GM12878 (cell line): ENCODE results near the gene ELOF1. TPM values are rescaled to one million over a fixed set of nuclear protein-coding genes. Genes with fewer than 3 reads are reported as not detected.

Experiments used
- FOXK2 ChIP-seq: fragments of 450-650 bp; IDR thresholded peaks from 2 replicates; pipeline ENCODE4 v1.6.1; 2017; ENCODE audit warnings: mild to moderate bottlenecking, moderate library complexity
- GATAD2B ChIP-seq: fragments of 450-650 bp; conservative IDR thresholded peaks from 2 replicates; pipeline ENCODE4 v1.6.1; 2017; ENCODE audit warnings: low read depth, mild to moderate bottlenecking, moderate library complexity
- HDAC2 ChIP-seq: fragments of 200-600 bp; sonication (generic); IDR thresholded peaks from 2 replicates; pipeline ENCODE4 v1.6.1; 2017
- IKZF1 ChIP-seq: fragments of 450-650 bp; conservative IDR thresholded peaks from 2 replicates; pipeline ENCODE4 v1.6.1; 2017; ENCODE audit warnings: antibody characterized with exemption, mild to moderate bottlenecking
- KDM1A ChIP-seq: fragments of 200-600 bp; sonication (generic); IDR thresholded peaks from 2 replicates; pipeline ENCODE4 v1.6.1; 2016; ENCODE audit warnings: borderline replicate concordance
- MYC ChIP-seq: IDR thresholded peaks from 2 replicates; pipeline ENCODE4 v1.6.1; 2011; ENCODE audit warnings: mild to moderate bottlenecking, low read length, moderate library complexity, inconsistent platforms; ENCODE audit not compliant: insufficient read depth, insufficient replicate concordance, insufficient read length, severe bottlenecking
- NBN ChIP-seq: fragments of 450-650 bp; IDR thresholded peaks from 2 replicates; pipeline ENCODE4 v1.6.1; 2016
- NFIC ChIP-seq: IDR thresholded peaks from 2 replicates; pipeline ENCODE4 v1.6.1; 2012; ENCODE audit warnings: low read depth, mild to moderate bottlenecking, inconsistent platforms, low read length, moderate library complexity
- NR2F1 ChIP-seq: fragments of 450-650 bp; conservative IDR thresholded peaks from 2 replicates; pipeline ENCODE4 v1.6.1; 2017; ENCODE audit warnings: mild to moderate bottlenecking
- POU2F2 ChIP-seq: IDR thresholded peaks from 3 replicates; pipeline ENCODE4 v1.6.1; 2011; ENCODE audit warnings: low read depth, mild to moderate bottlenecking, low read length, borderline replicate concordance
- RAD21 ChIP-seq: IDR thresholded peaks from 2 replicates; pipeline ENCODE4 v1.6.1; 2011; ENCODE audit warnings: mild to moderate bottlenecking, low read depth, low read length, moderate library complexity; ENCODE audit not compliant: insufficient read depth
- RFX5 ChIP-seq: IDR thresholded peaks from 2 replicates; pipeline ENCODE4 v1.6.1; 2011; ENCODE audit warnings: low read depth, low read length, improper control_type of control experiment
- TBL1XR1 ChIP-seq: IDR thresholded peaks from 2 replicates; pipeline ENCODE4 v1.6.1; 2012; ENCODE audit warnings: low read depth, low read length, improper control_type of control experiment
- ZSCAN29 ChIP-seq: fragments of 450-650 bp; IDR thresholded peaks from 2 replicates; pipeline ENCODE4 v1.6.1; 2017; ENCODE audit warnings: mild to moderate bottlenecking, moderate library complexity
- polyA plus RNA-seq, 11 experiments: library from polyadenylated mRNA; depleted of rRNA in 4 of 11; unstranded in 6 of 11; stranded (reverse) in 5 of 11; fragments of >200 nt; fragmentation: Nextera tagmentation in 4 of 11; fragmentation: Illumina TruSeq in 1 of 11; extraction: Ambion mirVana in 4 of 11; extraction: Trizol in 1 of 11; gene quantifications; 1 replicate in 1 of 11; 2 replicates in 10 of 11; pipeline versions ENCODE4 v1.2.1 to v1.2.3, GENCODE V29; 2011 to 2016; ENCODE audit warnings: inconsistent platforms in 2 of 11, missing spikeins in 2 of 11, low read depth in 1 of 11
- total RNA-seq, 4 experiments: library from RNA; depleted of rRNA in 3 of 4; stranded (reverse); fragments of >200 nt in 3 of 4; fragmentation: Illumina TruSeq in 1 of 4; extraction: Trizol in 1 of 4; gene quantifications; 2 replicates each; pipeline versions ENCODE4 v1.2.1 to v1.2.3, GENCODE V29; 2013 to 2021
- TF ChIP-seq, protein P1 (sequence below): IDR thresholded peaks from 2 replicates; pipeline ENCODE4 v1.6.1; 2012; ENCODE audit warnings: improper control_type of control experiment, low read depth, low read length; ENCODE audit not compliant: insufficient replicate concordance
- TF ChIP-seq, protein P2 (sequence below): fragments of 450-650 bp; IDR thresholded peaks from 2 replicates; pipeline ENCODE4 v1.6.1; 2017; ENCODE audit warnings: low read depth, mild to moderate bottlenecking, moderate library complexity

Gene ELOF1
- total and polyA plus RNA-seq, 10 of the 15 experiments (the other 5 are each of a cell fraction or from before 2014, with no cell fraction given) = 11.7 to 124 (median 92.9) TPM

DNA sequence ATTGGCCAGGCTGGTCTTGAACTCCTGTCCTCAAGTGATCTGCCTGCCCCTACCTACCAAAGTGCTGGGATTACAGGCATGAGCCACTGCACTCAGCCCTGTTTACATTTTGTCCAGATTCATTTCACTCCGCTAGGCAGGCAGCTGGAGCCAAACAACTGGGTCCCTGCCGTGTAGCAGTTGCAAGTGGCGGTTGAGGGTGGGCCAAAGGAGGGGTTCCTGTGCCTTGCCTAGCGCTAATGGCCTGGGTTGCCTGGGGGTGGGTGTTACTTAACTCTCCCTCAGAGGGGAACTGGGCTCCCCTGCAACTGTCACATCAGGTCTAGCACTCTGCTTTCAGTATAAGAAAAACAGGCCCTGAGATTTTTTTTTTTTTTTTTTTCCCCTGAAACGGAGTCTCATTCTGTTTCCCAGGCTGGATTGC, 11.0 kb upstream of the ELOF1 start (continued):
- no peak for TF ChIP-seq HDAC2
- TF ChIP-seq ZSCAN29 = no peak
- no peak for TF ChIP-seq NFIC
- peak; percentile 76; the same call in 1 of the 2 replicates for TF ChIP-seq FOXK2
- no peak for TF ChIP-seq RFX5
- peak; percentile 56; the same call in 1 of the 2 replicates for TF ChIP-seq NR2F1
- no peak for TF ChIP-seq NBN
- TF ChIP-seq GATAD2B = peak; percentile 46; the same call in 1 of the 2 replicates
- TF ChIP-seq IKZF1 = peak; percentile 60
- TF ChIP-seq, protein P1, sequence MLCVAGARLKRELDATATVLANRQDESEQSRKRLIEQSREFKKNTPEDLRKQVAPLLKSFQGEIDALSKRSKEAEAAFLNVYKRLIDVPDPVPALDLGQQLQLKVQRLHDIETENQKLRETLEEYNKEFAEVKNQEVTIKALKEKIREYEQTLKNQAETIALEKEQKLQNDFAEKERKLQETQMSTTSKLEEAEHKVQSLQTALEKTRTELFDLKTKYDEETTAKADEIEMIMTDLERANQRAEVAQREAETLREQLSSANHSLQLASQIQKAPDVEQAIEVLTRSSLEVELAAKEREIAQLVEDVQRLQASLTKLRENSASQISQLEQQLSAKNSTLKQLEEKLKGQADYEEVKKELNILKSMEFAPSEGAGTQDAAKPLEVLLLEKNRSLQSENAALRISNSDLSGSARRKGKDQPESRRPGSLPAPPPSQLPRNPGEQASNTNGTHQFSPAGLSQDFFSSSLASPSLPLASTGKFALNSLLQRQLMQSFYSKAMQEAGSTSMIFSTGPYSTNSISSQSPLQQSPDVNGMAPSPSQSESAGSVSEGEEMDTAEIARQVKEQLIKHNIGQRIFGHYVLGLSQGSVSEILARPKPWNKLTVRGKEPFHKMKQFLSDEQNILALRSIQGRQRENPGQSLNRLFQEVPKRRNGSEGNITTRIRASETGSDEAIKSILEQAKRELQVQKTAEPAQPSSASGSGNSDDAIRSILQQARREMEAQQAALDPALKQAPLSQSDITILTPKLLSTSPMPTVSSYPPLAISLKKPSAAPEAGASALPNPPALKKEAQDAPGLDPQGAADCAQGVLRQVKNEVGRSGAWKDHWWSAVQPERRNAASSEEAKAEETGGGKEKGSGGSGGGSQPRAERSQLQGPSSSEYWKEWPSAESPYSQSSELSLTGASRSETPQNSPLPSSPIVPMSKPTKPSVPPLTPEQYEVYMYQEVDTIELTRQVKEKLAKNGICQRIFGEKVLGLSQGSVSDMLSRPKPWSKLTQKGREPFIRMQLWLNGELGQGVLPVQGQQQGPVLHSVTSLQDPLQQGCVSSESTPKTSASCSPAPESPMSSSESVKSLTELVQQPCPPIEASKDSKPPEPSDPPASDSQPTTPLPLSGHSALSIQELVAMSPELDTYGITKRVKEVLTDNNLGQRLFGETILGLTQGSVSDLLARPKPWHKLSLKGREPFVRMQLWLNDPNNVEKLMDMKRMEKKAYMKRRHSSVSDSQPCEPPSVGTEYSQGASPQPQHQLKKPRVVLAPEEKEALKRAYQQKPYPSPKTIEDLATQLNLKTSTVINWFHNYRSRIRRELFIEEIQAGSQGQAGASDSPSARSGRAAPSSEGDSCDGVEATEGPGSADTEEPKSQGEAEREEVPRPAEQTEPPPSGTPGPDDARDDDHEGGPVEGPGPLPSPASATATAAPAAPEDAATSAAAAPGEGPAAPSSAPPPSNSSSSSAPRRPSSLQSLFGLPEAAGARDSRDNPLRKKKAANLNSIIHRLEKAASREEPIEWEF = no peak
- TF ChIP-seq, protein P2, sequence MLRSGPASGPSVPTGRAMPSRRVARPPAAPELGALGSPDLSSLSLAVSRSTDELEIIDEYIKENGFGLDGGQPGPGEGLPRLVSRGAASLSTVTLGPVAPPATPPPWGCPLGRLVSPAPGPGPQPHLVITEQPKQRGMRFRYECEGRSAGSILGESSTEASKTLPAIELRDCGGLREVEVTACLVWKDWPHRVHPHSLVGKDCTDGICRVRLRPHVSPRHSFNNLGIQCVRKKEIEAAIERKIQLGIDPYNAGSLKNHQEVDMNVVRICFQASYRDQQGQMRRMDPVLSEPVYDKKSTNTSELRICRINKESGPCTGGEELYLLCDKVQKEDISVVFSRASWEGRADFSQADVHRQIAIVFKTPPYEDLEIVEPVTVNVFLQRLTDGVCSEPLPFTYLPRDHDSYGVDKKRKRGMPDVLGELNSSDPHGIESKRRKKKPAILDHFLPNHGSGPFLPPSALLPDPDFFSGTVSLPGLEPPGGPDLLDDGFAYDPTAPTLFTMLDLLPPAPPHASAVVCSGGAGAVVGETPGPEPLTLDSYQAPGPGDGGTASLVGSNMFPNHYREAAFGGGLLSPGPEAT = peak; percentile 59; the same call in 1 of the 2 replicates
- no peak for TF ChIP-seq TBL1XR1
- no peak for TF ChIP-seq MYC
- TF ChIP-seq POU2F2 = no peak
- no peak for TF ChIP-seq RAD21
- TF ChIP-seq KDM1A = no peak
